ENCODE measurements around the gene IZUMO1. TPM values are rescaled to one million over a fixed set of nuclear protein-coding genes. Genes with fewer than 3 reads are reported as not detected.

Gene IZUMO1
- total and polyA plus RNA-seq, 2 of the 8 experiments (the other 6 are each of a cell fraction or from before 2014, with no cell fraction given), result 0.33 to 1.8 TPM

- TF ChIP-seq, protein P1, sequence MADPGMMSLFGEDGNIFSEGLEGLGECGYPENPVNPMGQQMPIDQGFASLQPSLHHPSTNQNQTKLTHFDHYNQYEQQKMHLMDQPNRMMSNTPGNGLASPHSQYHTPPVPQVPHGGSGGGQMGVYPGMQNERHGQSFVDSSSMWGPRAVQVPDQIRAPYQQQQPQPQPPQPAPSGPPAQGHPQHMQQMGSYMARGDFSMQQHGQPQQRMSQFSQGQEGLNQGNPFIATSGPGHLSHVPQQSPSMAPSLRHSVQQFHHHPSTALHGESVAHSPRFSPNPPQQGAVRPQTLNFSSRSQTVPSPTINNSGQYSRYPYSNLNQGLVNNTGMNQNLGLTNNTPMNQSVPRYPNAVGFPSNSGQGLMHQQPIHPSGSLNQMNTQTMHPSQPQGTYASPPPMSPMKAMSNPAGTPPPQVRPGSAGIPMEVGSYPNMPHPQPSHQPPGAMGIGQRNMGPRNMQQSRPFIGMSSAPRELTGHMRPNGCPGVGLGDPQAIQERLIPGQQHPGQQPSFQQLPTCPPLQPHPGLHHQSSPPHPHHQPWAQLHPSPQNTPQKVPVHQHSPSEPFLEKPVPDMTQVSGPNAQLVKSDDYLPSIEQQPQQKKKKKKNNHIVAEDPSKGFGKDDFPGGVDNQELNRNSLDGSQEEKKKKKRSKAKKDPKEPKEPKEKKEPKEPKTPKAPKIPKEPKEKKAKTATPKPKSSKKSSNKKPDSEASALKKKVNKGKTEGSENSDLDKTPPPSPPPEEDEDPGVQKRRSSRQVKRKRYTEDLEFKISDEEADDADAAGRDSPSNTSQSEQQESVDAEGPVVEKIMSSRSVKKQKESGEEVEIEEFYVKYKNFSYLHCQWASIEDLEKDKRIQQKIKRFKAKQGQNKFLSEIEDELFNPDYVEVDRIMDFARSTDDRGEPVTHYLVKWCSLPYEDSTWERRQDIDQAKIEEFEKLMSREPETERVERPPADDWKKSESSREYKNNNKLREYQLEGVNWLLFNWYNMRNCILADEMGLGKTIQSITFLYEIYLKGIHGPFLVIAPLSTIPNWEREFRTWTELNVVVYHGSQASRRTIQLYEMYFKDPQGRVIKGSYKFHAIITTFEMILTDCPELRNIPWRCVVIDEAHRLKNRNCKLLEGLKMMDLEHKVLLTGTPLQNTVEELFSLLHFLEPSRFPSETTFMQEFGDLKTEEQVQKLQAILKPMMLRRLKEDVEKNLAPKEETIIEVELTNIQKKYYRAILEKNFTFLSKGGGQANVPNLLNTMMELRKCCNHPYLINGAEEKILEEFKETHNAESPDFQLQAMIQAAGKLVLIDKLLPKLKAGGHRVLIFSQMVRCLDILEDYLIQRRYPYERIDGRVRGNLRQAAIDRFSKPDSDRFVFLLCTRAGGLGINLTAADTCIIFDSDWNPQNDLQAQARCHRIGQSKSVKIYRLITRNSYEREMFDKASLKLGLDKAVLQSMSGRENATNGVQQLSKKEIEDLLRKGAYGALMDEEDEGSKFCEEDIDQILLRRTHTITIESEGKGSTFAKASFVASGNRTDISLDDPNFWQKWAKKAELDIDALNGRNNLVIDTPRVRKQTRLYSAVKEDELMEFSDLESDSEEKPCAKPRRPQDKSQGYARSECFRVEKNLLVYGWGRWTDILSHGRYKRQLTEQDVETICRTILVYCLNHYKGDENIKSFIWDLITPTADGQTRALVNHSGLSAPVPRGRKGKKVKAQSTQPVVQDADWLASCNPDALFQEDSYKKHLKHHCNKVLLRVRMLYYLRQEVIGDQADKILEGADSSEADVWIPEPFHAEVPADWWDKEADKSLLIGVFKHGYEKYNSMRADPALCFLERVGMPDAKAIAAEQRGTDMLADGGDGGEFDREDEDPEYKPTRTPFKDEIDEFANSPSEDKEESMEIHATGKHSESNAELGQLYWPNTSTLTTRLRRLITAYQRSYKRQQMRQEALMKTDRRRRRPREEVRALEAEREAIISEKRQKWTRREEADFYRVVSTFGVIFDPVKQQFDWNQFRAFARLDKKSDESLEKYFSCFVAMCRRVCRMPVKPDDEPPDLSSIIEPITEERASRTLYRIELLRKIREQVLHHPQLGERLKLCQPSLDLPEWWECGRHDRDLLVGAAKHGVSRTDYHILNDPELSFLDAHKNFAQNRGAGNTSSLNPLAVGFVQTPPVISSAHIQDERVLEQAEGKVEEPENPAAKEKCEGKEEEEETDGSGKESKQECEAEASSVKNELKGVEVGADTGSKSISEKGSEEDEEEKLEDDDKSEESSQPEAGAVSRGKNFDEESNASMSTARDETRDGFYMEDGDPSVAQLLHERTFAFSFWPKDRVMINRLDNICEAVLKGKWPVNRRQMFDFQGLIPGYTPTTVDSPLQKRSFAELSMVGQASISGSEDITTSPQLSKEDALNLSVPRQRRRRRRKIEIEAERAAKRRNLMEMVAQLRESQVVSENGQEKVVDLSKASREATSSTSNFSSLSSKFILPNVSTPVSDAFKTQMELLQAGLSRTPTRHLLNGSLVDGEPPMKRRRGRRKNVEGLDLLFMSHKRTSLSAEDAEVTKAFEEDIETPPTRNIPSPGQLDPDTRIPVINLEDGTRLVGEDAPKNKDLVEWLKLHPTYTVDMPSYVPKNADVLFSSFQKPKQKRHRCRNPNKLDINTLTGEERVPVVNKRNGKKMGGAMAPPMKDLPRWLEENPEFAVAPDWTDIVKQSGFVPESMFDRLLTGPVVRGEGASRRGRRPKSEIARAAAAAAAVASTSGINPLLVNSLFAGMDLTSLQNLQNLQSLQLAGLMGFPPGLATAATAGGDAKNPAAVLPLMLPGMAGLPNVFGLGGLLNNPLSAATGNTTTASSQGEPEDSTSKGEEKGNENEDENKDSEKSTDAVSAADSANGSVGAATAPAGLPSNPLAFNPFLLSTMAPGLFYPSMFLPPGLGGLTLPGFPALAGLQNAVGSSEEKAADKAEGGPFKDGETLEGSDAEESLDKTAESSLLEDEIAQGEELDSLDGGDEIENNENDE (IDR thresholded peaks at IDR 0.05; ENCODE audit: insufficient replicate concordance, low read length), result no peak
- no peak for TF ChIP-seq TAF7 (optimal IDR thresholded peaks at IDR 0.05; ENCODE audit: borderline replicate concordance, low read depth, low read length)
- TF ChIP-seq SAP30 (IDR thresholded peaks at IDR 0.05; ENCODE audit: insufficient read depth, insufficient replicate concordance, low read length), result no peak
- TF ChIP-seq POLR2A (IDR thresholded peaks at IDR 0.05; ENCODE audit: control extremely low read depth in 1 of 2, low read depth in 2 of 2, low read length in 2 of 2), result no peak
- TF ChIP-seq TAF1 (IDR thresholded peaks at IDR 0.05; ENCODE audit: low read depth, low read length), result no peak
- TF ChIP-seq TBP (IDR thresholded peaks at IDR 0.05; ENCODE audit: low read depth, low read length), result no peak
- TF ChIP-seq FOSL1 (IDR thresholded peaks at IDR 0.05; ENCODE audit: insufficient read depth, low read depth, low read length), result no peak
- no peak for TF ChIP-seq TCF12 (IDR thresholded peaks at IDR 0.05; ENCODE audit: low read depth, low read length)
- TF ChIP-seq POU5F1 (IDR thresholded peaks at IDR 0.05; ENCODE audit: low read depth, low read length), result no peak
- TF ChIP-seq CTBP2 (IDR thresholded peaks at IDR 0.05; ENCODE audit: borderline replicate concordance, insufficient read depth, insufficient read length, low read length), result no peak
- no peak for TF ChIP-seq NANOG (IDR thresholded peaks at IDR 0.05; ENCODE audit: insufficient read depth, low read depth, low read length, poor library complexity, severe bottlenecking)
- no peak for TF ChIP-seq YY1 (IDR thresholded peaks at IDR 0.05; ENCODE audit: low read depth, low read length)
- no peak for TF ChIP-seq BACH1 (IDR thresholded peaks at IDR 0.05; ENCODE audit: low read length)
Observed at GRCh38 chr19:48795685-48796070, 49.0 kb upstream of the IZUMO1 start (continued).
